ENCODE data around the gene TBC1D5.
"Not testable (repeated sequence)": the region's sequence is repeated elsewhere in the genome, so short reads cannot be mapped to it uniquely, and the experiment has no call there.

TBC1D5 gene

DNA sequence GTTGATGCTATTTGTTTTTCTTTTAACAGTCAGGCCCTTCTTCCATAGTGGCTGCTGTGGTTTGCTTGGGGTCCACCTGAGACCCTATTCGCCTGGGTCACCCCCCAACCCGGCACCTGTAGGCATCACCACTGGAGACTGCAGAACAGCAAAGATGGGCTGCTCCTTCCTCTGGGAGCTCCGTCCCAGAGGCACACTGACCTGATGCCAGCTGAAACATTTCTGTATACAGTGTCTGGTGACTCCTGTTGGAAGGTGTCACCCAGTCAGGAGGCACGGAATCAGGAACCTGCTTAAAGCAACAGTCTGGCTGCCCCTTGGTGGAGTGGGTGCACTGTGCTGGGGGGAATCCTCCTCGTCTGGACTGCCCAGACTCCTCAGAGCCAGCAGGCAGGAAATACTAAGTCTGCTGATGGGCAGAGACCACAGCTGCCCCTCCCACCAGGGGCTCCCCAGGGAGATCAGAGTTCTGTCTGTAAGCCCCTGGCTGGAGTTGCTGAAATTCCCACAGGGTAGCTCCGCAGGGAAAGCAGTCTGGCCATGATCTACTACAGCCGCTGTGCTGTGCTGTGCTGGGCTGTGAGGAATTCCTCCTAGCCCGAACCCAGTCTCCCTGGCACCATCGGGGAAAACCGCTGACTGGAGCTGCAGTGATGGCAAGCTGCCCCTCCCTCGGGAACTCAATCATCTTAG lies 248.2 kb downstream of the TBC1D5 start:
- Histone ChIP-seq H3K9me3 (peaks cover 0 to 11% (median 1%) of the 10 kb centered on the region in 3 donors), H3K4me1 (peaks cover 0 to 53% (median 7%) of the 10 kb centered on the region in 4 donors), H3K4me3 (peak overlapping the region; percentile 42 to 45), H3K36me3 (no peaks in the 10 kb centered on the region), H3K27me3 (no peaks in the 10 kb centered on the region), H3K27ac (peak overlapping the region; percentile 54 to 60)
- TF ChIP-seq, protein P1, sequence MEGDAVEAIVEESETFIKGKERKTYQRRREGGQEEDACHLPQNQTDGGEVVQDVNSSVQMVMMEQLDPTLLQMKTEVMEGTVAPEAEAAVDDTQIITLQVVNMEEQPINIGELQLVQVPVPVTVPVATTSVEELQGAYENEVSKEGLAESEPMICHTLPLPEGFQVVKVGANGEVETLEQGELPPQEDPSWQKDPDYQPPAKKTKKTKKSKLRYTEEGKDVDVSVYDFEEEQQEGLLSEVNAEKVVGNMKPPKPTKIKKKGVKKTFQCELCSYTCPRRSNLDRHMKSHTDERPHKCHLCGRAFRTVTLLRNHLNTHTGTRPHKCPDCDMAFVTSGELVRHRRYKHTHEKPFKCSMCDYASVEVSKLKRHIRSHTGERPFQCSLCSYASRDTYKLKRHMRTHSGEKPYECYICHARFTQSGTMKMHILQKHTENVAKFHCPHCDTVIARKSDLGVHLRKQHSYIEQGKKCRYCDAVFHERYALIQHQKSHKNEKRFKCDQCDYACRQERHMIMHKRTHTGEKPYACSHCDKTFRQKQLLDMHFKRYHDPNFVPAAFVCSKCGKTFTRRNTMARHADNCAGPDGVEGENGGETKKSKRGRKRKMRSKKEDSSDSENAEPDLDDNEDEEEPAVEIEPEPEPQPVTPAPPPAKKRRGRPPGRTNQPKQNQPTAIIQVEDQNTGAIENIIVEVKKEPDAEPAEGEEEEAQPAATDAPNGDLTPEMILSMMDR (IDR thresholded peaks at IDR 0.05) = peak in 1 of 2 experiments; percentile 16
- DNase-seq = peak; percentile 34 to 88
- intact Hi-C loops (cut with DNase I; ENCODE audit: low total_unique reads) = no loop called here

DNA sequence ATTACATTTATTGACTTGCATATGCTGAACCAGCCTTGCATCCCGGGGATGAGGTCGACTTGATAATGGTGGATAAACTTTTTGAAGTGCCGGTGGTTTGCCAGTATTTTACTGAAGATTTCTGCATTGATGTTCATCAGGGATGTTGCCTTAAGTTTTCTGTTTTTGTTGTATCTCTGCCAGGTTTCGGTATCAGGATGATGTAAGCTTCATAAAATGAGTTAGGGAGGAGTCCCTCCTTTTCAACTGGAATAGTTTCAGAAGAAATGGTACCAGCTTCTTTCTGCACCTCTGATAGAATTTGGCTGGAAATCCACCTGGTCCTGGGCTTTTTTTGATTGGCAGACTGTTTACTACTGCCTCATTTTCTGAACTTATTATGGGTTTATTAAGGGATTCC lies 250.8 kb downstream of the TBC1D5 start:
- no peak overlapping the region for H3K4me3 ChIP-seq
- H3K9me3 ChIP-seq = peaks cover 0 to 11% (median 4%) of the 10 kb centered on the region in 3 donors
- no peak overlapping the region for H3K27ac ChIP-seq
- peaks cover 0 to 51% (median 7%) of the 10 kb centered on the region in 4 donors for H3K4me1 ChIP-seq
- TF ChIP-seq, protein P1 (IDR thresholded peaks at IDR 0.05) = no peak
- H3K27me3 ChIP-seq = no peaks in the 10 kb centered on the region
- intact Hi-C loops (cut with DNase I; ENCODE audit: low total_unique reads) = no loop called here
- no peak for DNase-seq
- no peaks in the 10 kb centered on the region for H3K36me3 ChIP-seq

DNA sequence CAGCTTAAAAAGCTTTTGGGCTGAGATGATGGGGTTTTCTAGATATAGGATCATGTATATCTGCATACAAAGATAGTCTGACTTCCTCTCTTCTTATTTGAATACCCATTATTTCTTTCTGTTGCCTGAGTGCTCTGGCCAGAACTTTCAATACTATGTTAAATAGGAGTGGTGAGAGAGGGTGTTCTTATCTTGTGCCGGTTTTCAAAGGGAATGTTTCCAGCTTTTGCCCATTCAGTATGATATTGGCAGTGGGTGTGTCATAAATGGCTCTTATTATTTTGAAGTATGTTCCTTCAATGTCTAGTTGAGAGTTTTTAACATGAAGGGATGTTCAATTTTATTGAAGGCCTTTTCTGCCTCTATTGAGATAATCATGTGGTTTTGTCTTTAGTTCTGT lies 251.2 kb downstream of the TBC1D5 start:
- Histone ChIP-seq H3K9me3 (peaks cover 0 to 11% (median 4%) of the 10 kb centered on the region in 3 donors), H3K4me1 (peaks cover 0 to 47% (median 7%) of the 10 kb centered on the region in 4 donors)
- H3K27ac ChIP-seq; intact Hi-C loops (cut with DNase I; ENCODE audit: low total_unique reads); H3K36me3 ChIP-seq; H3K4me3 ChIP-seq; H3K27me3 ChIP-seq; DNase-seq: not testable (repeated sequence)

DNA sequence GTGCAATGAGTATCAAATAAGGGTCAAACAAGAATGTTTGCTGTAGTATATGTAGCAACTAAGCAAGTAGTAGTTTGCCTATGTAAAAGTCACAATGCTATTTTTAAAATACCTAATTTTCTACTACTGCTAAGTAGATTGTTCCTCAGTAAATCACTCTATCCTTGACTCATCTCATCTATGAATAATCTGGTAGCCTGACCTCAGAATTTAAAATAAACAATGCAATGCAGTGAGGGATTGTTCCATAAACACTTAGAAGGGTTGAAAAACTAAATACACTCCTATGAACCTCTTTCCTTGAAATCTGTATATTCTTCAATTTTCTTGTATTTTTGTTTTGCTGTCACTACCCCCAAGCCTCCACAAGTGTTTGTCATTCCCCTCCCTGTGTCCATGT lies 253.3 kb downstream of the TBC1D5 start:
- Histone ChIP-seq H3K4me1 (peaks cover 0 to 27% (median 2%) of the 10 kb centered on the region in 4 donors), H3K9me3 (peaks cover 0 to 11% (median 4%) of the 10 kb centered on the region in 3 donors), H3K4me3 (no peak overlapping the region), H3K27me3 (no peaks in the 10 kb centered on the region), H3K27ac (no peak overlapping the region), H3K36me3 (no peaks in the 10 kb centered on the region)
- TF ChIP-seq, protein P1 (IDR thresholded peaks at IDR 0.05) = no peak
- intact Hi-C loops (cut with DNase I; ENCODE audit: low total_unique reads) = no loop called here
- DNase-seq = no peak

DNA sequence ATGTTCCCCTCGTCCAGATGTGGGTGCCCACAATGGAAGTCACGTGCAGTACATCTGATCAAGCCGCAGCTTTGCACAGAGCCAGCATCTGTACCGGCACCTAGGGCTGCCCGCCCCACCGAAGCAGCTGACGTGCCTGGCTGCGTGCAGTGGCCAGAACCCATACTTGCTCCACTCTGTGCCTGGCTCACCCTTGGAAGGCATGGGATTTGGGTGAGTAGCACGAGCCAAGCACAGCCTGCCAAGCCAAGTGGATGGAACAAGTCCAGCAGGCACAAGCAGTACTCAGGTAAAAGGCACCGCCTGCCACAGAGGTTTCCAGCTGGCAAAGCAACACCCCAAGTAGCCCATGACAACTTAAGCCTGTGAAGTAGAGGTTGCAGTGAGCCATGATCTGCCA lies 261.3 kb downstream of the TBC1D5 start:
- TF ChIP-seq, protein P1 (IDR thresholded peaks at IDR 0.05) = no peak
- no peaks in the 10 kb centered on the region for H3K9me3 ChIP-seq
- H3K4me1 ChIP-seq = no peaks in the 10 kb centered on the region
- no peak overlapping the region for H3K4me3 ChIP-seq
- no peak overlapping the region for H3K27ac ChIP-seq
- peaks cover 0 to 12% (median 0%) of the 10 kb centered on the region in 3 donors for H3K36me3 ChIP-seq
- intact Hi-C loops (cut with DNase I; ENCODE audit: low total_unique reads) = no loop called here
- DNase-seq = no peak
- H3K27me3 ChIP-seq = no peaks in the 10 kb centered on the region

DNA sequence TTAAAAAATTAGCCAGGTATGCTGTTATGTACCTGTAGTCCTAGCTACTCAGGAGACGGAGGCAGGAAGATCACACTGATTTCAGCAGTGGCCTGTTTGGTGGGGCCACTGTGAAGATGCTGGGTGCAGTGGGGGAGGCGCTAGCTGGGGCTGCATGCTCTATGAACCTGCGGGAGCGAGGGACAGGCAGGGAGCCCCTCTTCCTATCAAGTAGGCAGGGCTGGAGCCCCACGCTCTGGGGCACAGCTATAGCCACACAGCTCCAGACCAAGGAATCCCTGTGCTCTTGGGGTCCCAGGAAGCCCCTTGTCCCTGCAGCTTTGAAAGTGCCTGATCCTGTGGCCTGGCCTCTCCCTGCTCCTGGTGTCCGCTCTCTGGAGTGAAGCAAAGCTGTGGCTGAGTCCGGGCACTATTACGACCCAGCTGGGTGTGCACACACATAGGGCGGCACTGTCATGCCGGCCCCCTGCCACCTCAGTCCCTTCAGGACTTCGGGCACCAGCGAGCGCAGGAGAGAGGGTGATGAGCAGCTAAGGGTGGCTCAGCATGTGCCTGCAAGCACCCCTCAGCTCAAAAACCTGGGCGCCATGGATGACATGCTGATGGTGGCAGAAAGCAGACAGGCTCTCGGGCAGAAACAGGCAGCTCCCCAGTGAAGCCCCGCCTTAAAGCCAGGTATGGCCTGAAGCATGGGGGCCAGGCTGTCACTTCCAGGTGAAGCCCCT lies 262.6 kb downstream of the TBC1D5 start:
- TF ChIP-seq, protein P1 (IDR thresholded peaks at IDR 0.05) = no peak
- Histone ChIP-seq H3K36me3 (peaks cover 0 to 12% (median 0%) of the 10 kb centered on the region in 3 donors), H3K4me1 (no peaks in the 10 kb centered on the region), H3K27me3 (no peaks in the 10 kb centered on the region), H3K4me3 (no peak overlapping the region), H3K27ac (no peak overlapping the region), H3K9me3 (no peaks in the 10 kb centered on the region)
- no peak for DNase-seq
- intact Hi-C loops (cut with DNase I; ENCODE audit: low total_unique reads) = no loop called here
